Measurements from ENCODE around the gene PTPRG. TPM values are rescaled to one million over a fixed set of nuclear protein-coding genes. Genes with fewer than 3 reads are reported as not detected.

The PTPRG gene
- total RNA-seq, 1 donor: 148 TPM

GRCh38 chr3:61847784-61848462 lies 286.6 kb downstream of the PTPRG start:
- Histone ChIP-seq H3K9me3 (ENCODE audit: low read depth, low read length) (no peaks in the 10 kb centered on the region), H4K20me1 (ENCODE audit: insufficient read depth, low read length) (no peaks in the 10 kb centered on the region), H3K4me3 (ENCODE audit: insufficient read depth, low read length) (peak overlapping the region; percentile 31), H3K27me3 (ENCODE audit: insufficient read depth, low read length) (no peaks in the 10 kb centered on the region), H3K4me1 (ENCODE audit: insufficient read depth, low read length) (peaks cover 21% of the 10 kb centered on the region), H3K79me2 (ENCODE audit: insufficient read depth, low read length) (peaks cover 24% of the 10 kb centered on the region), H3K36me3 (ENCODE audit: insufficient read depth, low read length) (no peaks in the 10 kb centered on the region), H3K27ac (ENCODE audit: low read depth, low read length) (peak overlapping the region; percentile 26), H2AFZ (ENCODE audit: low read length) (no peak overlapping the region), H3K4me2 (ENCODE audit: insufficient read depth, low read length) (peak overlapping the region; percentile 69)
- no peak for TF ChIP-seq CTCF (IDR thresholded peaks at IDR 0.05; ENCODE audit: extremely low read depth, low read depth, low read length)
- DNase-seq (ENCODE audit: insufficient read length, low spot score, missing footprints): no peak

- H3K79me2 ChIP-seq (ENCODE audit: insufficient read depth, low read length): peaks cover 29% of the 10 kb centered on the region
- no peaks in the 10 kb centered on the region for H3K9me3 ChIP-seq (ENCODE audit: low read depth, low read length)
- H3K27me3 ChIP-seq (ENCODE audit: insufficient read depth, low read length): no peaks in the 10 kb centered on the region
- H3K4me2 ChIP-seq (ENCODE audit: insufficient read depth, low read length): peak overlapping the region; percentile 69
- H3K36me3 ChIP-seq (ENCODE audit: insufficient read depth, low read length): no peaks in the 10 kb centered on the region
- peaks cover 6% of the 10 kb centered on the region for H4K20me1 ChIP-seq (ENCODE audit: insufficient read depth, low read length)
- no peak overlapping the region for H3K4me3 ChIP-seq (ENCODE audit: insufficient read depth, low read length)
- peak overlapping the region; percentile 26 for H3K27ac ChIP-seq (ENCODE audit: low read depth, low read length)
- H3K4me1 ChIP-seq (ENCODE audit: insufficient read depth, low read length): peaks cover 21% of the 10 kb centered on the region
- H2AFZ ChIP-seq (ENCODE audit: low read length): no peak overlapping the region
- DNase-seq (ENCODE audit: insufficient read length, low spot score, missing footprints): no peak
- TF ChIP-seq CTCF (IDR thresholded peaks at IDR 0.05; ENCODE audit: extremely low read depth, low read depth, low read length): no peak
Observed at GRCh38 chr3:61848885-61849284, 287.5 kb downstream of the PTPRG start.

GRCh38 chr3:61853912-61854311 lies 292.5 kb downstream of the PTPRG start:
- peaks cover 7% of the 10 kb centered on the region for H3K4me1 ChIP-seq (ENCODE audit: insufficient read depth, low read length)
- no peak for DNase-seq (ENCODE audit: insufficient read length, low spot score, missing footprints)
- no peak for TF ChIP-seq CTCF (IDR thresholded peaks at IDR 0.05; ENCODE audit: extremely low read depth, low read depth, low read length)
- H3K9me3 ChIP-seq (ENCODE audit: low read depth, low read length): no peaks in the 10 kb centered on the region
- no peak overlapping the region for H3K4me2 ChIP-seq (ENCODE audit: insufficient read depth, low read length)
- H3K79me2 ChIP-seq (ENCODE audit: insufficient read depth, low read length): peaks cover 40% of the 10 kb centered on the region
- no peaks in the 10 kb centered on the region for H3K27me3 ChIP-seq (ENCODE audit: insufficient read depth, low read length)
- H3K36me3 ChIP-seq (ENCODE audit: insufficient read depth, low read length): no peaks in the 10 kb centered on the region
- peak overlapping the region; percentile 9 for H2AFZ ChIP-seq (ENCODE audit: low read length)
- no peak overlapping the region for H3K27ac ChIP-seq (ENCODE audit: low read depth, low read length)
- no peak overlapping the region for H3K4me3 ChIP-seq (ENCODE audit: insufficient read depth, low read length)
- H4K20me1 ChIP-seq (ENCODE audit: insufficient read depth, low read length): peaks cover 13% of the 10 kb centered on the region

GRCh38 chr3:61855211-61855610 lies 293.8 kb downstream of the PTPRG start:
- Histone ChIP-seq H4K20me1 (ENCODE audit: insufficient read depth, low read length) (peaks cover 13% of the 10 kb centered on the region), H3K27me3 (ENCODE audit: insufficient read depth, low read length) (no peaks in the 10 kb centered on the region), H3K9me3 (ENCODE audit: low read depth, low read length) (no peaks in the 10 kb centered on the region), H3K4me1 (ENCODE audit: insufficient read depth, low read length) (no peaks in the 10 kb centered on the region), H3K79me2 (ENCODE audit: insufficient read depth, low read length) (peaks cover 37% of the 10 kb centered on the region), H3K4me2 (ENCODE audit: insufficient read depth, low read length) (no peak overlapping the region), H3K27ac (ENCODE audit: low read depth, low read length) (no peak overlapping the region), H2AFZ (ENCODE audit: low read length) (no peak overlapping the region), H3K36me3 (ENCODE audit: insufficient read depth, low read length) (no peaks in the 10 kb centered on the region), H3K4me3 (ENCODE audit: insufficient read depth, low read length) (no peak overlapping the region)
- peak; percentile 9 for DNase-seq (ENCODE audit: insufficient read length, low spot score, missing footprints)
- no peak for TF ChIP-seq CTCF (IDR thresholded peaks at IDR 0.05; ENCODE audit: extremely low read depth, low read depth, low read length)

Measured in osteoblast (primary cell).